NCI-H2107 (cell line): ENCODE data around the gene AMBRA1.

Source experiments
- DNase-seq: peaks from one replicate; lab custom pipeline; 2025; lab: John Stamatoyannopoulos, UW

Gene AMBRA1

DNA sequence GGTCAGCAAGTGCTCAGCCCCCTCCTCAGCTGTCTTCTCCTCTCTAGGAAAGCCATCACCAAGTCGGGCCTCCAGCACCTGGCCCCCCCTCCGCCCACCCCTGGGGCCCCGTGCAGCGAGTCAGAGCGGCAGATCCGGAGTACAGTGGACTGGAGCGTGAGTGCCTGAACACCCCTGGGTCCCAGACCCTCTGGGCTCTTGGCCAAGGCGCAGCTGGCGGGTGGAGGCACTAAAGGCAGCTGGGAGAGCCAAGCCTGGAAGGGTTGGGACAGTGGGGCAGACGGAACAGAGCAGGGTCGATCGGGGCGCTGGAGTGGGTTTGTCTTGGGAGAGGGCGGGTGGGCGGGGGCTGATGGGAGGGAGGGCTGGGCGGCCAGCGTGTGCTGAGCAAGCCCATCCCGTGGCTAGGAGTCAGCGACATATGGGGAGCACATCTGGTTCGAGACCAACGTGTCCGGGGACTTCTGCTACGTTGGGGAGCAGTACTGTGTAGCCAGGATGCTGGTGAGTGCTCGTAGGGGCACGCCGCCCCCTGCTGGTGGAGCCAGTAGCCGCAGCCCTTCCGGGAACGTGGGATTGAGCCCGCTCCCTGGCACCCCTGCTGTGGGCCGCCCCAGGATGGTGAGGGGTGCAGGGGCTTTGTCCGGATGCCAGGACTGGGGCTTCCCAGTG lies 226.4 kb downstream of the AMBRA1 start:
- DNase-seq, result no peak

GRCh38 chr11:46366661-46367161 lies 227.1 kb downstream of the AMBRA1 start:
- no peak for DNase-seq

DNA sequence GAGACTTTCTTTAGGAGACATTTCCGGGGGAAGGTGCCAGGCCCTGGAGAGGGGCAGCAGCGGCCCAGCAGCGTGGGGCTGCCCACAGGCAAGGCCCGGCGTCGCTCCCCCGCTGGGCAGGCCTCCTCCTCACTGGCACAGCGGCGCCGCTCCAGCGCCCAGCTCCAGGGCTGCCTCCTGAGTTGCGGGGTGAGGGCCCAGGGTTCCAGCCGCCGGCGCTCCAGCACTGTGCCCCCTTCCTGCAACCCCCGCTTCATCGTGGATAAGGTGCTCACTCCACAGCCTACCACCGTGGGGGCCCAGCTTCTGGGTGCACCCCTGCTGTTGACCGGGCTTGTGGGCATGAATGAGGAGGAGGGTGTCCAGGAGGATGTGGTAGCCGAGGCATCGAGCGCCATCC lies 227.6 kb downstream of the AMBRA1 start:
- DNase-seq, result no peak

DNA sequence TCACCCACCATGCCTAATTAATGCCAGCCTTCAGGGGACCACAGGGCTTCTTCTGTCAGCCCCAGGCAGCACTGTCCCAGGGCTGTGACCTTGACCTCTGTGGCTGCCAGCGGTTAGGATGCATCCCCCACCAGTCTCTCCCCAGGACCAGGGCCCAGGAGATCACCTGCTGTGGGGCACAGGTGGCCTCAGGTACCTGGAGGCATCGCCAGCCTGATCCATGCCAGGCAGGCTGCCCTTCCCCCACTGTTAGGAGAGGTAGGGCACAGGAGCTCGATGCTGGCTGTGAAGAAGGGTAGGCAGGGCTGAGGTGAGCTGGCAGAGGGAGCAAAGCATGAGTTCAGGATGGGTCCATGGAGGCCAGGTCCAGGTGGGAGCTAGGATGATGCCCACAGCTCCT lies 229.0 kb downstream of the AMBRA1 start:
- no peak for DNase-seq

DNA sequence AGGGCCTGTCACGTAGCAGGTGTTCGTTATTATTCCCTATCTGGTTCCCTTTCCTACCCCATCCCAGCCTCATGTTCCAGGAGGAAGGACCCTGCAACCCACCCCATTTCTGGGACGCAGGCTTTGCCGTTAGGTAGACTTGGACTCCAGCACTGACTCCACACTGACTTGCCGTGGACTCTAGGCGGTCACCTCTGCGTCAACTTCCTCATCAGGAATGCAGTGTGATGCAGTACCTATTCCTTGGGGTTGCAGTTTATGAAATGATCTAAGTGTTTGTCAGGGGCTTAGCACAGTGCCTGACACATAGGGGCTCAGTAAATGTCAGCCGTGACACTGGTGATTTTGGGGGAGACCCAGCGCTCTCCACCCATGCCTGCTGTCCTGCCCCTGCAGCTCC lies 229.8 kb downstream of the AMBRA1 start:
- DNase-seq, result no peak

DNA sequence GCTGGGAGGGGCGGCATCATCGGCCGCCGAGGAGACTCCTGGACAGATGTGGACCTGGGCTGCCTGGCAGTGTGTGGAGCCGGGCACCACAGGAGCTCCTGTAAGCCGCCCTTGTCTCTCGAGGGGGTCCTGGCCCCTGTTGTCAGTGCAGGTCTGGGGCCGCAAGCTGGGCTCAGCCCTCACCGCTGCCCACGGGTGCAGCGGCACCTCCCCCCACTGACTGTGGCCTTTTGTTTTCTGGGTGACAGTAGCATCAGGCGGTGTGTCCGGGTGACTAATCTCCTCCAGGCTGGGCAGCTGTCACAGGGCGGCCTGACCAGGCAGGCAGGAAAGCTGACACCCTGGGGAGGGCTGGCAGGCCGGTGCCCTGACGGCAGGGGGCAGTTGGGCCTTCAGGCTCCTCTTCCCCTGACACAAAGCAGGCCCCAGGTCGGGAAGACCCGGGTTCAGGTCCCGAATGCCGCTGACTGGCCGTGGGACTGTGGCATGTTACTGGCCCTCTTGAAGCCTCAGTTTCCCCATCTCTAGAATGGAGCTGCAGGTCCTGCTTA lies 230.3 kb downstream of the AMBRA1 start:
- no peak for DNase-seq

- no peak for DNase-seq
Measured at GRCh38 chr11:46363031-46363407, 230.8 kb downstream of the AMBRA1 start.

DNA sequence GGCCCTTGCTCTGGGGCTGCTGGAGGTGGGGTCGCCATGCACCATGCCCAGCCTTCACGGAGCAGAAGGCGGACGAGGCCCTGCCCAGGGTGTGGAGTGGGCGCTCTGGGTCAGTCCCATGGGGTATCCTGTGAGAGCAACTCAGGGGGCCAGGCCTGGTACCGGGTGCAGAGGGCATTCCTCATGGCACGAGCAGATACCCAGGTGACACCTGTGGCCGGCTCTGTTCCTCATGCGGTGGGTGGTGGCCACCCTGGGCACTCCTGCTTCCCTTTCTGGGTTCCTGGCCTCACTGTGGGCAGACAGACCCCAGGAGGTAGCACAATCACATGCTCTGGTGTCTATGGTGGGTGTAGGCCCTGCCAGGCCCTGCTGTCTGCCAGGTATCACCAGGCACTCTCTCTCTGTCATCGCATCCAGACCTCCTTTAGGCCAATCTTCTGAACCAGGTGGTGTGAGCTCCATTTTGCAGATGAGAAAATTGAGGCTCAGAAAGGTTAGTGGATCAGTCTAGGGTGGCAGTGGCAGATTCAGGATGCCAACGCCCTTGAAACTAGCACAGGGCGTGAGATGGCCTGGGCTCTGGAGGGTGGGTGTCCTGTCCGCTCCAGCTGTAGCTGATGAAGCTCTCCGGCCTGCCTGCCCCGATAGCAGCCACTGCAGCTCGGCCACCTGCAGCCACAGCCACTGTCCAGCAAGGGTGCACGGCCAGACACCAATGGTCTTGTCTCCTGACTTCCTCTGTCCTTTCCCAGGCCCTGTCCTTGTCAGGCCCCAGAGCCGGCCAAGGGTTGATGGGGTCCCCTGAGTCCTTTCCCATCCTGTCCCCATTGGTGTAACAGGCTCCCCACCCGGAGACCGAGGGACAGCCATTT lies 231.4 kb downstream of the AMBRA1 start:
- no peak for DNase-seq

- DNase-seq, result peak; percentile 76
Measured at GRCh38 chr11:46361283-46362155, 232.3 kb downstream of the AMBRA1 start.

DNA sequence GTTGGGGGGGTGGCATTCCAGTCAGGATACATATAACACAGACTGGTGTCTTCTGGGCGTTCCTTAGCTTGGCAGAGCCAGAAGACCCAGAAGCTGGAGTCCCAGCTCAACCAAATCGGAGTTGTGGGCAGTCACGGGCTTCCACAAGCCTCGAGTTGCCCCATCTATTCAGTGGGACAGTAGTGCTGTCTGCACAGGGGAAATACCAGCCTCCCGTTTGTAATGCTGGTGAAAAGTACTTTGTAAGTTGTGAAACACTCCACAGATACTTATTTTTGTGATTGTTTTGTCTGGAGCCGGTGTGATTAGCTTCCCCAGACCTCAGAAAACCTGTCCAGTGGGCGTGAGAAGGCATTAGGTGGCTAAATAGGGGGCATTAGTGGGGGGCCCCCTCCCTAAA lies 232.9 kb downstream of the AMBRA1 start:
- no peak for DNase-seq

DNA sequence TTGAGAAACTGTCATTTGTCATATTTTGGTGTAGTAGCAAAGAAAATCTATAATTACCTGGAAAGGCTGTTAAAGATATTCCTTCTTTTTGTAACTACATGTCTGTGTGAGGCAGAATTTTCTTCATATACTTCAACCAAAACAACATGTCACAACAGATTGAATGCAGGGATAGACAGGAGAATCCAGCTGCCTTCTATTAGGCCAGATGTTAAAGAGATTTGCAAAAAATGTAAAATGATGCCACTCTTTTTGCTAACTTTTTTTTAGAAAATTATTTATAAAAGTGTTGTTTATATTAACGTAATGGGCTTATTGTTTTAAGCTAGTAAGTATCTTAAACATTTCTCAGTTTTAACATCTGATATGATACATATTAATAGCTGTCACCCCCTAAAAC lies 233.9 kb downstream of the AMBRA1 start:
- no peak for DNase-seq

- peak; percentile 79 for DNase-seq
Measured at GRCh38 chr11:46357483-46357936, 236.3 kb downstream of the AMBRA1 start.

DNA sequence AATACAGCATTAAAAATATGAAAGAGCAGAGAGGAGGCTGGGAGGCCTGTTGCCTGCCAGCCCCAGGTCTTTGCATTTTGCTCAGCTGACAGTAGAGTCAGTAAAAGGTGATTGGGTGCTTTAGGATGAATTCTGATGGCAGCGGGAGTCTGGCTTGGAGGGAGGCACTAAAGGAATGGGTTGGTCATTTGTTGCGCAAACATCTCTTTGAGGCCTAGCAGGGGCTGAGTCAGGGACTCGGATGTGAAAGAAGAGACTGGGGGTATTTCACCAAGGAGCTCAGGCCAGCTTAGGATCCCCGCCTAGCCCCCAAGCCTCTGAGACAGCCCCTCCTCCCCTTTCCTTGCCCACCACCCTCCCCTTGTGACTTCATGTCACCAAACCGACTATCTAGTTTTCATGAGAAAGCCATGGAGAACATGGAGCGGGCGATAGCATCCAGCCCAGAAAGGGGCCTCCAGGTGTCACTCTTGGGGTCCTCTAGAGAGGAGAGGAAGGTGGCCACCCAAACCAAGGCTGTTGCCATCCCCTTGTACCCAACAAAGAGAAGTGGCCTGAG lies 236.8 kb downstream of the AMBRA1 start:
- DNase-seq, result no peak

DNA sequence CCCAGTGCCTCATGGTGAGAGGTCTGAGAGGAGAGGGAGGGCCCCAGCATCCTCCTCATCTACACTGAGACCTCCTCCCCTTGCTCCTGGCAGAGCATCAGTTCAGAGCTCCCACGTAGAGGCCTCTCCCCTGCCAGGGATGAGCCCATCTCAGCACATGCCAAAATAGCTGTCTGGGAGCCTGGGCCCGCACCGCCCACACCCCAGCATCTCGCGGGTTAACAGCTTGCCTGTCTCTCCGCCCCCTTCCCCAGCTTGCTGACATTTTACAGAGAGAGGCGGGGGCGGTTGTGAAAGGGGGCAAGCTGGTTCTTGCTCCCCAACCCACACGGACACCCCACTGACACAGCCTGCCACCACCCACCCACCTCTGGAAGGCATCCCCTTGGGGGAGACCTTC lies 240.1 kb downstream of the AMBRA1 start:
- no peak for DNase-seq

- no peak for DNase-seq
Measured at GRCh38 chr11:46352063-46352841, 241.6 kb downstream of the AMBRA1 start.

DNA sequence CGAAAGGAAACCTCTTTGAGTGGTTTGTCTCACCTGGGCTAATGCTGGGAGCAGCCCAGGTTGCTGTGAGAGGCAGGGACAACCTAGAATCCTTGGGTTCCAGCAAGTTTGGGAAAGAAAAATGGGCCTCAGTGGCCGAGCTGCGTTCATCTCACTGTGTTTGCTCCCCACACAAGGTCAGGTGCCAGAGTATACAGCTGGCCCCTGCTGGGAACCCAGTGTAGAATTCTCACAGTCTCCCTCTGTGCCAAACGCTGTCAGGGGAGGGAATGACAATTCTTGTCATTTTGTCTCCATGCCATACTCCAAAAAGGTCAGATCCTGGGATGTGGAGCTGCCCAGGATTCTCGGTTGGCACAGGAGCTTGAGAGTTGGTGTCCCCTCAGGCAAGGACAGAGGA lies 242.2 kb downstream of the AMBRA1 start:
- no peak for DNase-seq

DNA sequence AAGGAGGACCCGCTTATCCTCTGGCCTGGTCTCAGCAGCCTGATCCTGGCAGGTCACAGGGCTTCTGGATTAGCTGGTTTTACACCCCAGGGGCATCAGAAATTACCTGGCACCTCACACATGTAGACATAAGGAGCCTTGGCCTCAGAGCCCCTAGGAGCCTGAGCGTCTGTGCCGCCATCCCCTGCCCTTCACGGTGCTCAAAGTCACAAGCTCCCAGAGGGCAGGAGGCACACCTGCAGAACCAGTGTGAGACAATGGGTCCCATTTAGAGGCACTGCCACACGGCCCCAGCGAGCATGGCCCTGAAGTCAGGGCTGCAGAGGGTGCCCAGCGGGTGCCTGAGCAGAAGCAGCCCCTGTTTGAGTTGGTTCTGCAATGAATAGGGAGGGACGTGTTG lies 242.7 kb downstream of the AMBRA1 start:
- no peak for DNase-seq

DNA sequence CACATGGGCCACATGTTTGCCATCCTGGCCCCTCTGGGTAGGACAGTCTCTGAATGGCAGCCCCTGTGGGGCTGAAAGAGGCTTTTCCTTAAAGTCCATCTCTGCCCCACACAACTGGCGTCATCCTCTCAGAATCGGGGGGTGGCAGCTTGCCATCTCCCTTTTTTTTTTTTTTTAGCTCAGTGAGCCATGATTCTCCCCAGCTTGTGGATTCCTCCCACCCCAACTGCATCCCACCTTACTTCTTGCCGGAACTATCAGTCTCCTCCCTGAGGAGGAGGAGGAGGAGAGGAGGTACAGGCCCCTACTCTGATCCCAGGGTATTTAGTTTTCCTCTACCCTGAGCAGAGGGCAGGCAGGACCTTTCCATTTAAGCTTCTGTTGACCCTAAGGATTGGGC lies 243.1 kb downstream of the AMBRA1 start:
- DNase-seq, result no peak

DNA sequence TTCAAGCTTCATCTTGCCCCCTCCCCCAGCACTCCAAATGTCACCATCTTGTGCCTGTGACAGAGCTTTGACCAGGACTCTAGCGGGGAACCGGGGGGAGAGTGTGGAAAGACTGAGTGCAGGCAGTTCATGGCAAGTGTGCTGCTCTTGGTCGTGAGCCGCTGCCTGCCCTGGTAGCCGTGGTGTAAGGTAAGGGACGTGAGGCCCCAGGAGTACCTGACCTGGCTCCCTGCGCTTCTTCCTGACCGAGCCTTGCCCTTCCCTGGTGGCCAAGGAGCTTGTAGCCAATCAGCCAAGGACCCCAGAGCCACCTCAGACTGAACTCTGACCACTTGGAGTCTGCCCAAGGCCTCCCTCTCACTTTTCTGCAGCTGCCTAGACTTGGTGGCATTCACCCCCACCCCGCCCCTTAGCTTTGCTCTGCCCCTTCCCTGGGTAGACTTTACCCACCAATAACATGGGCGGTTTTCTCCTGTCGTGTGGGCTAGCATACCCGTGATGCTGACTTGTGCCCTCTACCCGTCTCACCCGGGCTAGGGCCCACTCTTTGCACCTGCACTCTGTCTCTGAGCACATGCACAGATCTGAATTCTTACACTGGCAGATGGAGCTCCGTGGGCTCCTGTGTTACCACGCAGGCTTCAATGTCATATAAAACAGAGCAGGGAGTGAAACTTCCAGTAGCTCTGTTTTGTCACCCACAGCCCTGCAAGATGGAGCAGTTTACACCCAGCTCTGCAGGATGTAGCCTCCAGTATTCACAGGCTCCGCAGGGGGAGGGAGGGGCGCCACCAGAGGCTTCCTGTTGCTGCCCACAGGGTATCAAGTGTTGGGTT lies 245.0 kb downstream of the AMBRA1 start:
- no peak for DNase-seq
